ENCODE results near the gene PPARA. TPM values are rescaled to one million over a fixed set of nuclear protein-coding genes. Genes with fewer than 3 reads are reported as not detected.
A peak's percentile ranks its signal among the peaks of the same experiment; 100 is the strongest.

PPARA gene
- total RNA-seq, 6 donors from 2014 or later, result 10.2 to 27.0 (median 20.9) TPM

- TF ChIP-seq POLR2A (IDR thresholded peaks at IDR 0.05) (no peak), POLR2AphosphoS5 (IDR thresholded peaks at IDR 0.05) (no peak), EP300 (IDR thresholded peaks at IDR 0.05) (no peak)
- TF ChIP-seq, protein P1, sequence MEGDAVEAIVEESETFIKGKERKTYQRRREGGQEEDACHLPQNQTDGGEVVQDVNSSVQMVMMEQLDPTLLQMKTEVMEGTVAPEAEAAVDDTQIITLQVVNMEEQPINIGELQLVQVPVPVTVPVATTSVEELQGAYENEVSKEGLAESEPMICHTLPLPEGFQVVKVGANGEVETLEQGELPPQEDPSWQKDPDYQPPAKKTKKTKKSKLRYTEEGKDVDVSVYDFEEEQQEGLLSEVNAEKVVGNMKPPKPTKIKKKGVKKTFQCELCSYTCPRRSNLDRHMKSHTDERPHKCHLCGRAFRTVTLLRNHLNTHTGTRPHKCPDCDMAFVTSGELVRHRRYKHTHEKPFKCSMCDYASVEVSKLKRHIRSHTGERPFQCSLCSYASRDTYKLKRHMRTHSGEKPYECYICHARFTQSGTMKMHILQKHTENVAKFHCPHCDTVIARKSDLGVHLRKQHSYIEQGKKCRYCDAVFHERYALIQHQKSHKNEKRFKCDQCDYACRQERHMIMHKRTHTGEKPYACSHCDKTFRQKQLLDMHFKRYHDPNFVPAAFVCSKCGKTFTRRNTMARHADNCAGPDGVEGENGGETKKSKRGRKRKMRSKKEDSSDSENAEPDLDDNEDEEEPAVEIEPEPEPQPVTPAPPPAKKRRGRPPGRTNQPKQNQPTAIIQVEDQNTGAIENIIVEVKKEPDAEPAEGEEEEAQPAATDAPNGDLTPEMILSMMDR (IDR thresholded peaks at IDR 0.05), result no peak
- H3K27me3 ChIP-seq, result no peaks in the 10 kb centered on the region
- H3K27ac ChIP-seq, result peak overlapping the region; percentile 78 to 93 (median 86)
- ATAC-seq (ENCODE audit: low FRiP score in 2 of 2) (peak in 1 of 2 donors; percentile 0), DNase-seq (peak in 1 of 2 donors; percentile 85)
- H3K4me1 ChIP-seq, result peaks cover 81 to 83% (median 82%) of the 10 kb centered on the region in 4 donors
- H3K9me3 ChIP-seq, result no peaks in the 10 kb centered on the region
- peaks cover 10 to 81% (median 66%) of the 10 kb centered on the region in 4 donors for H3K36me3 ChIP-seq
- no peak overlapping the region for H3K4me3 ChIP-seq
- 67 to 83% methylated on average over 2 to 25 of the region's 40 CpGs for WGBS, 2 donors
Measured at GRCh38 chr22:46104170-46104880, 46.0 kb upstream of the PPARA start.

DNA sequence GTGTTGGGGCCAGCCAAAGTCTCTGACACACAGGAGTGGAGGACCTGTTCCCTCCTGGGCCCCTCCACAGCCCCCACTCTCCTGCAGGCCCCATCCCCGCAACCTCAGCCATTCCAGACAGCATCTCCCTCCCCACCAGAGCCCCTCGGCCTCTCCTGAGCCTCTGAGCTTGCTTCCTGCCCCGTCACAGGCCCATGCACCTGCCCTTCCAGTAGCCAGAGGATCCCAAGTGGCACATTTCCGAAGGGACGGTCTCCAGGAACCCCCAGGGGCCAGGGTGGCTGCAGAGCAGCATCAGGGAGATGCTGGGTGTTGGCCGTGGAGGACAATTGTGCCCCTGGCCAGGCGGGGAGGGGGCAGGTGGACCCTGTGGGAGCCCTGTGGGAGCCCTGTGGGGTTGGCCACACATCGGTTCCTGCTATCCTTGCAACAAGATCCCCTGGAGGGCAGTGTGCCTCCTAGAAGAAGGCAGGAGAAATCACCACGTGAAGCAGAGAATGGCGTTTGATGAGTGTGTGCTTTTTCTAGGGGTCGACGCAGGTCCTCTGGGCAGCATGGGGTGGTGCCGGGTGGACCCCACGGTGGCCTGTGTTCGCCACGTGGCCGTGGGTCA, 45.3 kb upstream of the PPARA start:
- ATAC-seq (ENCODE audit: low FRiP score in 2 of 2) (no peak), DNase-seq (peak in 1 of 2 donors; percentile 68)
- TF ChIP-seq, protein P1 (IDR thresholded peaks at IDR 0.05), result no peak
- TF ChIP-seq EP300 (IDR thresholded peaks at IDR 0.05) (no peak), POLR2AphosphoS5 (IDR thresholded peaks at IDR 0.05) (no peak), POLR2A (IDR thresholded peaks at IDR 0.05) (no peak)
- Histone ChIP-seq H3K4me3 (no peak overlapping the region), H3K27ac (peak overlapping the region; percentile 78 to 93 (median 86)), H3K9me3 (no peaks in the 10 kb centered on the region), H3K36me3 (peaks cover 12 to 81% (median 66%) of the 10 kb centered on the region in 4 donors), H3K27me3 (no peaks in the 10 kb centered on the region), H3K4me1 (peaks cover 82 to 88% (median 85%) of the 10 kb centered on the region in 4 donors)
- 66 to 77% methylated on average over 7 to 11 of the region's 17 CpGs for WGBS, 2 donors

DNA sequence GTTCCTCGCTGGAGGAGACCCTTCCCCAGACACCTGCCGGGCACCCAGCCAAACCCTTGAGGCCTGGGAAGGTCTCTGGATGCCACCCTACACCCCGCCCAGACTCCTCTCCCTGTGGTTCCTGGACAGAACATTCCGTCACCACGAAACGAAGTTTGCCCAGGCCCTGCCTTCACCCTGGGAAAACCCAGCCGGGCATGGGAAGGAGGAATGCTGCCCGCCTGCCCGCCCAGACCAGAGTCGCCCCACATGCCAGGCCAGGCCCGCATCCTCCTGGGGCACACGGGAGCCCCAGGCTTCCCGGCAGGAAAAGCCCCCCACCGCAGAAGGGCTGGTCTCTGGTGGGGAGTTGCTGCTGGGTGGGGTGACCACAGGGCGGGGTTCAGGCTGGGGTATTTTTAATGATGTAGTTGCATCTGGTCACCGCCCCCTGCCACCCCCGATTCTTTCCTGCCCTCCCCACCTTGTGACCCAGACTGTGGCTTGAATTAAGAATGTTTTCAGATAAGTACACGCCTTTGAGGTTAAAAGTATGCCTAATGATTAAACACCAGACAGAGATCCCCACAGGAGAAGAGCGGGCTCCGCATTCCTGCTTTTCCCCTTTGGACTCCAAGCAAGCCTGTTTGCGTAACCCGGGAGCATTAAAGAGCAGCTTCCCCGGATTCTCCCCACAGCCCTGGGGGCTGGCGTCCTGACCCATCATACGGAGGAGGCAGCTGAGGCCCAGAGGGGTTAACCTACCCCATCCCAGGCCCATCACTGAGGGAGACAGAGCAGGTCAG, 44.6 kb upstream of the PPARA start:
- Histone ChIP-seq H3K4me1 (peaks cover 85 to 94% (median 87%) of the 10 kb centered on the region in 4 donors), H3K27ac (peak overlapping the region; percentile 78 to 93 (median 86)), H3K27me3 (no peaks in the 10 kb centered on the region), H3K36me3 (peaks cover 12 to 81% (median 66%) of the 10 kb centered on the region in 4 donors), H3K4me3 (no peak overlapping the region), H3K9me3 (no peaks in the 10 kb centered on the region)
- TF ChIP-seq POLR2A (IDR thresholded peaks at IDR 0.05), result peak in 1 of 4 donors; percentile 12
- TF ChIP-seq, protein P1 (IDR thresholded peaks at IDR 0.05), result no peak
- TF ChIP-seq POLR2AphosphoS5 (IDR thresholded peaks at IDR 0.05), result no peak
- peak in 2 of 4 donors; percentile 52 to 65 for TF ChIP-seq EP300 (IDR thresholded peaks at IDR 0.05)
- ATAC-seq (ENCODE audit: low FRiP score in 2 of 2) (peak; percentile 5 to 62), DNase-seq (peak; percentile 67 to 82)
- 45 to 57% methylated on average over 4 to 20 of the region's 25 CpGs for WGBS, 2 donors

DNA sequence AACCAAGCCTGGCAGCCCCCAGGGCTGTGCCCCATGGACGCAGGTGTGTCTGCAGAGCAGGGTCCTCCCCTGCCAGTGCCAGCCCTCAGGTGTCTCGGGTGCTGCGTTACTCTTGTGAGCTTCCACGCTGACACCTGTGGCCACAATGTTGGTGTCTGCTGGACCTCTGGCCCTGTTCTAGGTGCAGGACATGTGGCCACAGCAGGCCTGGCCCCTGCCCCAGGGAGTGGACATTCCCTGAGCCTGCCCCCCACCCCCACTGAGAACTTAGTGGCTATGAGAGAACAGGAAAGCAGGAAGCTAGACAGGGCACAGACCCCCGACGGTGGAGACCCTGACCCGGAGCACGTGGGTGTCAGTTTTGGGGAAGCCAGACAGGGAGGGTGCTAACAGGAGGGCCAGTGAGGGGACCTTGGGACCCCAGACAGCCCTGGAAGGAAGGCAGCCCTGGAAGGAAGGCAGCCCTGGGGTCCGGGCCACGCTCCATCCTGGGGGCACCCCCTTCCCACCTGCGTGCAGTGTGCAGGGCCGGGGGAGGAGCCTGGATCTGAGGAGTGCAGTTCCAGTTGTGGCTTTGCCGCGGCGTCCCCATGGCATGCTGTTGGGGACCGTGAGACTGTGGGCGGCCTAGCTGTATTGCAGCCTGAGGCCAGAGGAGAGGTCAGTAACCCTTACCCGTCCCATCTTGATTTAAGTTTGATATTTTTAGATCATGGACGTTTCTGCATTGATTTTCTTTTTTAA, 43.9 kb upstream of the PPARA start:
- Histone ChIP-seq H3K27me3 (no peaks in the 10 kb centered on the region), H3K9me3 (no peaks in the 10 kb centered on the region), H3K4me3 (peak overlapping the region in 1 of 4 donors; percentile 1), H3K36me3 (peaks cover 10 to 79% (median 63%) of the 10 kb centered on the region in 4 donors), H3K27ac (peak overlapping the region; percentile 78 to 93 (median 86)), H3K4me1 (peaks cover 86 to 95% (median 87%) of the 10 kb centered on the region in 4 donors)
- ATAC-seq (ENCODE audit: low FRiP score in 2 of 2), result no peak
- peak in 1 of 2 donors; percentile 74 for DNase-seq
- WGBS, 2 donors, result 52 to 56% methylated on average over 9 to 19 of the region's 19 CpGs
- TF ChIP-seq EP300 (IDR thresholded peaks at IDR 0.05) (no peak), POLR2AphosphoS5 (IDR thresholded peaks at IDR 0.05) (no peak), POLR2A (IDR thresholded peaks at IDR 0.05) (no peak)
- TF ChIP-seq, protein P1 (IDR thresholded peaks at IDR 0.05), result no peak

All from upper lobe of left lung (tissue), 6 donors.